Suprapubic skin (tissue), 4 donors: ENCODE measurements around the gene BTD.

Experiments
- EP300 ChIP-seq: sonication (generic); formaldehyde crosslinking; IDR thresholded peaks from one replicate; pipeline ENCODE4 v1.6.1; 2017; ENCODE audit warnings: antibody characterized with exemption
- POLR2A ChIP-seq, 2 donors: fragments of 450-650 bp; IDR thresholded peaks; one replicate each; pipeline ENCODE4 v1.6.1; 2017; ENCODE audit warnings: antibody characterized with exemption in 2 of 2, mild to moderate bottlenecking in 2 of 2, moderate library complexity in 2 of 2
- POLR2AphosphoS5 ChIP-seq, 3 donors: sonication (generic); formaldehyde crosslinking; IDR thresholded peaks; one replicate each; pipeline ENCODE4 v1.6.1; 2017; ENCODE audit warnings: antibody characterized with exemption in 3 of 3
- TF ChIP-seq, protein P1 (sequence below), 2 donors: fragments of 200-600 bp in 1 of 2; fragments of 450-650 bp in 1 of 2; sonication (generic) in 1 of 2; IDR thresholded peaks; one replicate each; pipeline ENCODE4 v1.5.1; 2016 to 2019; ENCODE audit warnings: antibody characterized with exemption in 2 of 2, mild to moderate bottlenecking in 1 of 2, moderate library complexity in 1 of 2

DNA sequence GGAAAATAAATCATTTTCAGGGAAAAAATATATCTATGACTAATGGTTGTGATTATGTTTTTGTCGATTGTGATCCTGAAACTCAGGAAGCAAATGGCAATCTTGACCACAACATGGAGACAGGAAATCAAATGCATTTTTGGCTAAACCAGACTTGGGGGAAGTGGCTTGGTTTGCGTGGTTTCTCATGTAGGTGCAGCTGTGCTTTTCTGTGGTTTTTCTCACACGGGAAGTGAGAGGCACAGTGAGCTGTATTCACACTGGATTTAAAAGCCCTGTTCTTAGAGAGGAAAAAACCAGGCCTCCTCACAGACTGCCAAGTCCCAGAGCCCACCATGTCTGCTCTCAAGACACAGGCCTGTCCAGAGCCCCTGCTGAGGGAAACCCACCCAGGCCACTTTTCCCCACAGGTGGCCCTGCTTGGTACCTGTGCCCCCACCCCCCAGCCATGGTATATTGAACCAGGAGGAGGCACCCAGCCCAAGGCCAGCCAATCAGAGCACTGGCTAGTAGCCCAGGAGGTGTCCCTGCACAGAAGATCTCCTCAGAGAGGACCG, 46.1 kb downstream of the BTD start:
- TF ChIP-seq POLR2AphosphoS5 (IDR thresholded peaks at IDR 0.05) (no peak), POLR2A (IDR thresholded peaks at IDR 0.05) (no peak), EP300 (no peak)
- TF ChIP-seq, protein P1, sequence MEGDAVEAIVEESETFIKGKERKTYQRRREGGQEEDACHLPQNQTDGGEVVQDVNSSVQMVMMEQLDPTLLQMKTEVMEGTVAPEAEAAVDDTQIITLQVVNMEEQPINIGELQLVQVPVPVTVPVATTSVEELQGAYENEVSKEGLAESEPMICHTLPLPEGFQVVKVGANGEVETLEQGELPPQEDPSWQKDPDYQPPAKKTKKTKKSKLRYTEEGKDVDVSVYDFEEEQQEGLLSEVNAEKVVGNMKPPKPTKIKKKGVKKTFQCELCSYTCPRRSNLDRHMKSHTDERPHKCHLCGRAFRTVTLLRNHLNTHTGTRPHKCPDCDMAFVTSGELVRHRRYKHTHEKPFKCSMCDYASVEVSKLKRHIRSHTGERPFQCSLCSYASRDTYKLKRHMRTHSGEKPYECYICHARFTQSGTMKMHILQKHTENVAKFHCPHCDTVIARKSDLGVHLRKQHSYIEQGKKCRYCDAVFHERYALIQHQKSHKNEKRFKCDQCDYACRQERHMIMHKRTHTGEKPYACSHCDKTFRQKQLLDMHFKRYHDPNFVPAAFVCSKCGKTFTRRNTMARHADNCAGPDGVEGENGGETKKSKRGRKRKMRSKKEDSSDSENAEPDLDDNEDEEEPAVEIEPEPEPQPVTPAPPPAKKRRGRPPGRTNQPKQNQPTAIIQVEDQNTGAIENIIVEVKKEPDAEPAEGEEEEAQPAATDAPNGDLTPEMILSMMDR (IDR thresholded peaks at IDR 0.05), result no peak
